AG04450 (cell line): ENCODE results near the gene BRSK2. TPM values are rescaled to one million over a fixed set of nuclear protein-coding genes. Genes with fewer than 3 reads are reported as not detected.
"Not testable (repeated sequence)": the region's sequence is repeated elsewhere in the genome, so short reads cannot be mapped to it uniquely, and the experiment has no call there.

Experiments used
- CTCF ChIA-PET: fragments of 300-600, 350-600 bp; formaldehyde crosslinking; extraction: SDS; loops from one replicate; lab custom pipeline; 2022; ENCODE audit warnings: antibody characterized with exemption, inconsistent platforms; lab: Charles Lee
- POLR2A ChIA-PET: fragments of 350-600 bp; formaldehyde crosslinking; extraction: SDS; loops from one replicate; lab custom pipeline; 2021; ENCODE audit warnings: antibody characterized with exemption, inconsistent platforms; lab: Yijun Ruan, JAX
- DNase-seq: peaks from one replicate; pipeline ENCODE4 v3.0.0-alpha.2; 2011; ENCODE audit warnings: low read depth, low spot score
- H3K27ac ChIP-seq: one replicate; pipeline ENCODE4 v1.5.1; 2012; ENCODE audit warnings: low read depth, low read length, control low read depth
- H3K27me3 ChIP-seq: one replicate; pipeline ENCODE4 v1.6.0; 2012; ENCODE audit warnings: low read length; ENCODE audit not compliant: control insufficient read depth, insufficient read depth
- H3K4me3 ChIP-seq: 2 replicates; pipeline ENCODE4 v1.5.1; 2011; ENCODE audit warnings: mild to moderate bottlenecking, low read depth, low read length, control low read depth
- H3K9me3 ChIP-seq: 2 replicates; pipeline ENCODE4 v1.5.1; 2012; ENCODE audit warnings: low read length; ENCODE audit not compliant: control insufficient read depth, insufficient read depth
- CTCF ChIP-seq: IDR thresholded peaks from 2 replicates; pipeline ENCODE4 v1.5.1; 2011; ENCODE audit warnings: low read depth, low read length, control low read depth, inconsistent platforms
- polyA plus RNA-seq: library from polyadenylated mRNA; depleted of rRNA; stranded (reverse); fragments of >200 nt; gene quantifications from 2 replicates; pipeline ENCODE4 v1.2.3, GENCODE V29; 2011

Gene BRSK2
- polyA plus RNA-seq, 1 experiment, result 0.11 TPM

GRCh38 chr11:1506981-1507380 is 117.2 kb downstream of the BRSK2 start:
- no peak for DNase-seq
- no peak overlapping the region for H3K4me3 ChIP-seq
- H3K9me3 ChIP-seq, result no peaks in the 10 kb centered on the region; the same call in 1 of the 2 replicates
- ChIA-PET POLR2A (no interaction called here), CTCF (no interaction called here)
- no peak for TF ChIP-seq CTCF
- no peak overlapping the region for H3K27ac ChIP-seq
- no peaks in the 10 kb centered on the region for H3K27me3 ChIP-seq

- Histone ChIP-seq H3K9me3 (no peaks in the 10 kb centered on the region; the same call in 1 of the 2 replicates), H3K4me3 (no peak overlapping the region), H3K27ac (no peak overlapping the region), H3K27me3 (no peaks in the 10 kb centered on the region)
- TF ChIP-seq CTCF, result no peak
- ChIA-PET POLR2A (no interaction called here), CTCF (no interaction called here)
- no peak for DNase-seq
Observed at GRCh38 chr11:1507381-1508140, 117.8 kb downstream of the BRSK2 start.

- Histone ChIP-seq H3K27me3 (no peaks in the 10 kb centered on the region), H3K27ac (no peak overlapping the region), H3K9me3 (no peaks in the 10 kb centered on the region; the same call in 1 of the 2 replicates), H3K4me3 (no peak overlapping the region)
- no peak for DNase-seq
- POLR2A ChIA-PET, result no interaction called here
- TF ChIP-seq CTCF, result no peak
- CTCF ChIA-PET, result no interaction called here
Observed at GRCh38 chr11:1508491-1508891, 118.8 kb downstream of the BRSK2 start.

- no peak overlapping the region for H3K4me3 ChIP-seq
- no peak for TF ChIP-seq CTCF
- H3K9me3 ChIP-seq, result no peaks in the 10 kb centered on the region; the same call in 1 of the 2 replicates
- ChIA-PET POLR2A (no interaction called here), CTCF (no interaction called here)
- no peak overlapping the region for H3K27ac ChIP-seq
- DNase-seq, result no peak
- H3K27me3 ChIP-seq, result no peaks in the 10 kb centered on the region
Observed at GRCh38 chr11:1508986-1509385, 119.3 kb downstream of the BRSK2 start.

GRCh38 chr11:1509626-1510255 is 120.0 kb downstream of the BRSK2 start:
- CTCF ChIA-PET, result no interaction called here
- H3K9me3 ChIP-seq, result no peaks in the 10 kb centered on the region; the same call in 1 of the 2 replicates
- DNase-seq, result no peak
- H3K27ac ChIP-seq, result no peak overlapping the region
- no peak overlapping the region for H3K4me3 ChIP-seq
- POLR2A ChIA-PET, result no interaction called here
- TF ChIP-seq CTCF, result no peak
- H3K27me3 ChIP-seq, result no peaks in the 10 kb centered on the region

- H3K4me3 ChIP-seq, CTCF ChIA-PET, H3K9me3 ChIP-seq, H3K27ac ChIP-seq, DNase-seq, H3K27me3 ChIP-seq, POLR2A ChIA-PET: not testable (repeated sequence)
Observed at GRCh38 chr11:1510351-1510750, 120.6 kb downstream of the BRSK2 start.
